HG02885 (cell line): ENCODE measurements around the gene ITGA2.
A peak's percentile ranks its signal among the peaks of the same experiment; 100 is the strongest.

Source experiments
- ATAC-seq: cut with Tn5 transposase; IDR thresholded peaks from one replicate; pipeline ENCODE4 v1.9.1; 2021; ENCODE audit warnings: mild to moderate bottlenecking; ENCODE audit not compliant: unreplicated experiment, poor library complexity

Gene ITGA2

GRCh38 chr5:53011233-53011632 is 22.1 kb downstream of the ITGA2 start:
- ATAC-seq = no peak

- ATAC-seq = no peak
These were observed 24.7 kb downstream of the ITGA2 start for GRCh38 chr5:53013857-53014256.

- no peak for ATAC-seq
These were observed 28.2 kb downstream of the ITGA2 start for GRCh38 chr5:53017383-53017782.

- ATAC-seq = no peak
These were observed 28.7 kb downstream of the ITGA2 start for GRCh38 chr5:53017794-53018391.

- ATAC-seq = no peak
These were observed 30.2 kb downstream of the ITGA2 start for GRCh38 chr5:53019320-53019719.

- ATAC-seq = no peak
These were observed 33.9 kb downstream of the ITGA2 start for GRCh38 chr5:53022930-53023511.

- ATAC-seq = peak; percentile 93
These were observed 34.8 kb downstream of the ITGA2 start for GRCh38 chr5:53023969-53024368.

- no peak for ATAC-seq
These were observed 35.4 kb downstream of the ITGA2 start for GRCh38 chr5:53024535-53024934.

GRCh38 chr5:53025487-53025886 is 36.3 kb downstream of the ITGA2 start:
- ATAC-seq = no peak

- no peak for ATAC-seq
These were observed 38.8 kb downstream of the ITGA2 start for GRCh38 chr5:53027913-53028312.

- no peak for ATAC-seq
These were observed 40.5 kb downstream of the ITGA2 start for GRCh38 chr5:53029608-53030007.

GRCh38 chr5:53030893-53031292 is 41.7 kb downstream of the ITGA2 start:
- ATAC-seq = no peak

- ATAC-seq = no peak
These were observed 42.5 kb downstream of the ITGA2 start for GRCh38 chr5:53031695-53032096.

GRCh38 chr5:53032188-53032587 is 43.0 kb downstream of the ITGA2 start:
- ATAC-seq = no peak

- no peak for ATAC-seq
These were observed 45.7 kb downstream of the ITGA2 start for GRCh38 chr5:53034832-53035231.

- ATAC-seq = peak; percentile 65
These were observed 46.8 kb downstream of the ITGA2 start for GRCh38 chr5:53035868-53036381.

GRCh38 chr5:53037141-53037859 is 48.1 kb downstream of the ITGA2 start:
- ATAC-seq = no peak

- no peak for ATAC-seq
These were observed 49.2 kb downstream of the ITGA2 start for GRCh38 chr5:53038196-53038847.

- no peak for ATAC-seq
These were observed 50.7 kb downstream of the ITGA2 start for GRCh38 chr5:53039855-53040254.

GRCh38 chr5:53041071-53041692 is 52.0 kb downstream of the ITGA2 start:
- peak; percentile 98 for ATAC-seq

- ATAC-seq = no peak
These were observed 52.6 kb downstream of the ITGA2 start for GRCh38 chr5:53041740-53042139.
